DMS 273 treated with DMSO at 0.1 percent for 48 hours (cell line): ENCODE results near the gene PLCB1.
"Not testable (repeated sequence)": the region's sequence is repeated elsewhere in the genome, so short reads cannot be mapped to it uniquely, and the experiment has no call there.

ENCODE experiments used
- DNase-seq: peaks from one replicate; lab custom pipeline; 2025; lab: John Stamatoyannopoulos, UW

The PLCB1 gene

GRCh38 chr20:8545212-8545611 is 413.1 kb downstream of the PLCB1 start:
- DNase-seq = no peak

- no peak for DNase-seq
Measured at GRCh38 chr20:8547035-8547650, 415.1 kb downstream of the PLCB1 start.

DNA sequence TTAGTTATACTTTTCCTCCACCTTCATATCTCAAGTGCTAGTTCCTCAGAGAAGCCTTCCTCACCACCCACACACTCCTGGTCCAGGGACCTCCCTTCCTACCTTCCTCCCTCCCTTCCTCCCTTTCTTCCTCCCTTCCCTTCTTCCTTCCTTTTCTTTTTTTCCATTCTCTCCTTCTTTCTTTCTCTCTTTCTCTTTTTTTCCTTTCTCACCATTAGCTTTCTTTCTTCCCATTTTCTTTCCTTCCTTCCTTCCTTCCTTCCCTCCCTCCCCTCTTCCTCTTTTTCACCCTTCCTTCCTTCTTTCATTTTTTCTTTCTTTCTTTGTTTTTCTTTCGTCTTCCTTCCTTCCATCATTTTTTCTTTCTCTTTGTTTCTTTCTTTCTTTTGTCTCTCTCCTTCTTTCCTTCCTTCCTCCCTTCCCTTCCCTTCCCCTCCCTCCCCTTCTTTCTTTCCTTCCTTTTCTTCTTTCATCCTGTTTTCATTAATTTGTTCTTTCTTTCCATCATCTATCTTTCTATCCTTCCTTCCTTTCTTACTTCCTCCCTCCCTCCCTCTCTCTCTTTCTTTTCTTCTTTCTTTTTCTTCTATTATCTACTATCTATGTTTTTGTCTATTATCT is 416.0 kb downstream of the PLCB1 start:
- no peak for DNase-seq

- no peak for DNase-seq
Measured at GRCh38 chr20:8549192-8549591, 417.1 kb downstream of the PLCB1 start.

- DNase-seq = no peak
Measured at GRCh38 chr20:8557711-8558110, 425.6 kb downstream of the PLCB1 start.

- no peak for DNase-seq
Measured at GRCh38 chr20:8562356-8562755, 430.3 kb downstream of the PLCB1 start.

DNA sequence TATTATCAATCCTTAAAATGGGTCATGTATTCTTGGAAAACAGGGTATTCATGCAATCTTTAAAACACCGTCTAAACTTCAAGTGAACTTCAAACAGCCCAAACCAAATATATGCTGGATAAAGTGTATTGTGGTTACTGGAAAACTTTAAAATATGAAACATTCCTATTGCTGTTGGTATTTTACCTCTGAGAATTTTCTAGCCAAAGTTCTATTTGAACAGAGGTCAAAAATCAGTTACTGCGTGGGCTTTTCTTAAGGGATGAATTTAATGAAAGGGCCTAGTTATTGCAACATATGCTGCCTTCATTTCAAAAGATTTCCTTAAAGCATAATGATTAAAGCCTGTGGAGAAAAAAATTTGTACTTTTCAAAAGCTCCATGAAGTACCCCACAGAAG is 436.0 kb downstream of the PLCB1 start:
- no peak for DNase-seq

- DNase-seq = no peak
Measured at GRCh38 chr20:8569766-8570165, 437.7 kb downstream of the PLCB1 start.

DNA sequence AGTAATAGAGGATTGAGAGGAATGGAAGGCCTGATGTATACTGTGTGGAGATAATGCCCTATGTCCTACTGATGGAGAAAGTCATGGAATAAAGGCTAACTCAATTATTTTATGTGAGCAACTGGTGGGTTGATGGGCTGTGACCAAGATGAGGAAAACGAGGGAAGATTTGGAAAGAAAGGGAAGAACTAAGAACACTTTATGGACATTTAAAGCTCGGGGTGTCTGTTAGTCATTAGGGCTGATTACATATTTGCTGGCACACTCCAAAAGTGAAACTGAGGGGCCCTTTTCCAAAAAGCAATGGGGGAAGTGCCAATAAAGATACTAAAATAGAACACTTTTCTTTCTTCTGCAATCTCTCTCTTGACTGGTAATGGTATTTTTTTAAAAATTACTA is 439.5 kb downstream of the PLCB1 start:
- no peak for DNase-seq

DNA sequence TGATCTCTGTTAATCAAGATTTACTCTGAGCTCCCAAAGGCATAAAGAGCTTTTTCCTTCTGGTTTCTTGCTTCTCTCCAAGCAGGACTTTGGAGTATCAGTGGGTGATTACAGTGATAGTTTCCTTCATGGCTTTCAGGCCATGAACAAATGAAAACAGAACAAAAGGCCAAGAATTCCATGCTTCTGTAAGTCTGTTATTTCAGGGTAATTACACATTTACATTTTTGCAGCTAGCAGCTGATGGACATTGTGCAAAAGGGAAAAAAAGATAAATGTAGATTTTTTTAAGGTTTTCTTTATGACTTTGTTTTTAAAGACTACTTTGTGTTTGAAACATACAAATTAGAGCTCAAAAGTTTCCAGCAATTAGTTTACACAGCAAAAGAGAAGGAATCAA is 441.6 kb downstream of the PLCB1 start:
- no peak for DNase-seq

GRCh38 chr20:8575114-8575513 is 443.0 kb downstream of the PLCB1 start:
- no peak for DNase-seq

DNA sequence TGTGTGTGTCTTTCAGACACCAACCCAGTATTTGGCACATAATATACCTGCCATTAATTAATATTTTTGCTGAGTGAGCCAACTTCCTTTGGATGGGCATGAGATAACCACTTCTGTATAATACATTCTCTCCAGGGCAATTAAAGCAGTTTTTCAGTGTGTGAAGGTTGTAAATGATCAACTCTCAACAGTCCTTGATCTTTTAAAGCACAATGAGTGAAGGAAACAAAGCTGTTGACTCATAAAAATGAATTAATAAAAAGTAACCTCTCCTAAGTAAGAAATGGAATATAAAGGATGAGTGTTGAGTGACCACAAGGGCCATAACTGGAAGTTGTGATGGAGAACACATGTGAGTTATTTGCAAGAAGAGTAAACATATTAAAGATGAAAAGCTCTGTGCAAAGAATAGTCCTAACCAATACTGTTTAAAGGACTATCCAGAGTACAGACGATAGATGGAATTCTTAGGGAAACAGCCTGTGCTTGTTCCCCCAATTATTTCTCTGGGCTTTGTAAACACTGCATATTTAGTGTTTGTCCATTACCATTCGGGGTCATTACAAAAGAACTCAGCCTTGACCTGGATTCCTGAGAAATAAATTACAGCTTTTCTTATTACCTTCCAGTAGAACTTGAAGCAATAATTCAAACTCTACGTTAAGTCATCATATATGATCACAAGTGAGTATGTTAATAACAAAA is 446.2 kb downstream of the PLCB1 start:
- no peak for DNase-seq

GRCh38 chr20:8579035-8579434 is 447.0 kb downstream of the PLCB1 start:
- DNase-seq = no peak

- no peak for DNase-seq
Measured at GRCh38 chr20:8581446-8582183, 449.5 kb downstream of the PLCB1 start.

GRCh38 chr20:8583012-8583565 is 451.0 kb downstream of the PLCB1 start:
- DNase-seq = no peak

DNA sequence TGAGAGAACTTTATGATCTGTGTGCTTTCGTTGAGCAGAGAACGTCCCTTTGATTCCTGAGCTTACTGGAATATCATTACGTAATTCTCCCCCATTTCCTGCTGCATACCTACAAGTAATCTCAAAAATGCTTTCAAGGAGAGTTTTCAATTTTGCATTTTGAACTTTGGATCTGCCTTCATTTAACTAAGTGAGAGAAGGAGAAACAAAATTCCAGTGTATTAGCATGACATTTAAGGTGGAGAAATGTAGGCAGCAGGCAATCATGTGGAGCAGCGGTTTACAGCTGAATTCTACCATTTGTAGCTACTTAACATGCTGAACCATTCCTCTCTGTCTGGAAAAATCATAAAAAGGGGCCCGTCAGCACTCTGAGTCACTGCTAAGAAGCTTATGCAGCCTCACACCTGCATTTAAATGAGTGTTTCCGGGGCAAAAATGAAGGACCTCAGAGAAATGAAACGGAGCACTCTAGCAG is 451.5 kb downstream of the PLCB1 start:
- no peak for DNase-seq

DNA sequence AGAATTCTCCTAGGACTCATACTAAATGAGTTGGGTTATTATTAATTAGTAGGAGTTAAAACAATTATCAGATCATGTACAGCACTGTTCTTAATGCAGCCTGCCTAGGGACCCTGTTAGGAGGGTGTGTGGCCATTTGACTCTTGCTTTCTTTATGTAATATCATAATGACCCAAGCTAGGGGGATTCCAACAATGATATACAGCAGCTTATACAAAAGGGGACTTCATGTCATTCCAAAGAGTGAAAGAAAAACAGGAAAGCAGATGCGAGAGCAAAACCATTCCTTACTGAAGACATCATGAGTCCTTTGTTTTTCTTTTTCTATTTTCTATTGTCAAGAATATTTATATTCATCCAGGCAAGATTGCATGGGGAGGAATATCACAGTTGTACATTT is 455.2 kb downstream of the PLCB1 start:
- DNase-seq = no peak

GRCh38 chr20:8587810-8588209 is 455.7 kb downstream of the PLCB1 start:
- DNase-seq = no peak

GRCh38 chr20:8589956-8590355 is 457.9 kb downstream of the PLCB1 start:
- DNase-seq = no peak

- DNase-seq = not testable (repeated sequence)
Measured at GRCh38 chr20:8600910-8601541, 469.0 kb downstream of the PLCB1 start.

- DNase-seq = no peak
Measured at GRCh38 chr20:8601542-8601912, 469.5 kb downstream of the PLCB1 start.
